HG03108 (cell line): Measurements from ENCODE around the gene MSANTD3.
"Not testable (repeated sequence)": the region's sequence is repeated elsewhere in the genome, so short reads cannot be mapped to it uniquely, and the experiment has no call there.

Experiments used
- ATAC-seq: cut with Tn5 transposase; IDR thresholded peaks from one replicate; pipeline ENCODE4 v1.9.1; 2021; ENCODE audit warnings: moderate library complexity; ENCODE audit not compliant: unreplicated experiment

The MSANTD3 gene

GRCh38 chr9:100427366-100428263 is 672 bp downstream of the MSANTD3 start:
- ATAC-seq: peak; percentile 43

GRCh38 chr9:100428871-100429654 is 2.1 kb downstream of the MSANTD3 start:
- ATAC-seq: no peak

GRCh38 chr9:100430286-100430940 is 3.5 kb downstream of the MSANTD3 start:
- no peak for ATAC-seq

DNA sequence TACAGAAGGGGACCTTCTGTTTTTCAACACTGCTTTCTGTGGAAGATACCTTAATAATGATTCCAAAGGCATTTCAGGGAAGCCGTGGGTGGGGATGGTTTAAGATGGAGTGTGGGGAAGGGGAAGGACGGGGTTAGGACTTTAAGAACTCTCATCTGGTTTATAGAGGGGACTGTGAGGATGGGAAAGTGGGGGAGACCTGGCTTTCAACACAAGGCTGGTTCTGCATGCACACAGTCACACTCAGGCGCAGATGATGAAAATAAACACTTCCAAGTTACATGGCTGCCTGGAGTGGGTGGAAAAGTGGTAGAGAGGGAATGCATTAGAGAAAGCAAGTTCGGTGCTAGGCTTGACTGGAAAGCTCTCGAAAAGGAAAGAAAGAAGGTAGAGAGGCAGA is 4.9 kb downstream of the MSANTD3 start:
- ATAC-seq: no peak

- ATAC-seq: no peak
These were observed 5.8 kb downstream of the MSANTD3 start for GRCh38 chr9:100432736-100433135.

DNA sequence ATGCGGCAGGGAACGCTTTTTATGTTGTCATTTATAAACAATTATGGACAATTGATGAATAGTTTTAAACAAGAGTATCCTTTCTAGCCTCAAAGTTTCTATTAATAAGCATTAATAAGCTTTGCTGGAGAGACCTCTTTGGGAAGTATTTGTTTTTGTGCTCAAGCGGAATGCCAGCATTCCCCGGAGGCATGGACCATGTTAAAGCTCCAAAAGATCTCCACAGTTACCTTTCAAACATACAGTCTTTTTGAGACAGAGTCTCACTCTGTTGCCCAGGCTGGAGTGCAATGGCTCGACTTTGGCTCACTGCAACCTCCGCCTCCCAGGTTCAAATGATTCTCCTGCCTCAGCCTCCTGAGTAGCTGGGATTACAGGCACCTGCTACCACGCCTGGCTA is 9.6 kb downstream of the MSANTD3 start:
- ATAC-seq: no peak

DNA sequence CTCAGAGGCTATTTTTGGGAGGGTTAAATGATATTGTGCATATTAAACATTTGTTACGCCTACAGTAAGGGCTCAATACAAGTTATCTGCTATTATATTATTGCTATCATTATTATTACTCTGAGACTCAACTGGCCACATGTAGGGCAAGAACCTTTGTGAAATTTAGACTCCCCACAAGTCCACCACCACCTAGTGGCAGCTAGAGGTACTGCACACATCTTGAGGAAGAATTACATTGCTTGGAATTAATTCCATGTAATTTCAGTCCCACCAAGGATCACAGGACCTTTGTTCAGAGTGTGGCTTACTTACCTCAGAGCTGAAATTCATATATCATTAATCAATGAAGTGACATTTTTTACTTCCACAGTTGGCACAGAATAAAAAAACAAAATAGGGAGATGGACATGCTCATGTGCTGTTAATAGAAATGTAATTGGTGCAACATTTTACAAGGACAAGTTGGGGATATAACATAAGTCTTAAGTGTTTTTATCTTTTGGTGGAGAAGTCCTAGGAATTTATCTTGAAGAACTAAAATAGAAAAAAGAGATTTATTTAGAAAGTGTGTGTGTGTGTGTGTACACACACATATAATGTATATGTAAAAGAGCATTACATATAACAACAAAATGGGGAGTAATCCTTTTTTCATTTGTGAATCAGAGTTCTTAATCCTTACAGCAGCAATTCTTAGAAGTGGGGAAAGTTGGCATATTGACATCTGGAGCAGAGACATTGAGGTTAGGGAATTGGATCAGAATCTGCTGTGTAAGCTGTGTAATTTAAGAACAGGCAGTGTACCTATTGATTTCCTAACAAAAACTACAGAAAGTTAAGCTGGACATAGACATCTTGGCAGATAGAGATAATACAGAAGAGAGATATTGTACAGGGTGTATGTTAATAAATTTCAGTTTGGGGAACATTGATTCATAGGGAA is 11.2 kb downstream of the MSANTD3 start:
- ATAC-seq: peak; percentile 66

- ATAC-seq: no peak
These were observed 13.1 kb downstream of the MSANTD3 start for GRCh38 chr9:100440071-100440470.

DNA sequence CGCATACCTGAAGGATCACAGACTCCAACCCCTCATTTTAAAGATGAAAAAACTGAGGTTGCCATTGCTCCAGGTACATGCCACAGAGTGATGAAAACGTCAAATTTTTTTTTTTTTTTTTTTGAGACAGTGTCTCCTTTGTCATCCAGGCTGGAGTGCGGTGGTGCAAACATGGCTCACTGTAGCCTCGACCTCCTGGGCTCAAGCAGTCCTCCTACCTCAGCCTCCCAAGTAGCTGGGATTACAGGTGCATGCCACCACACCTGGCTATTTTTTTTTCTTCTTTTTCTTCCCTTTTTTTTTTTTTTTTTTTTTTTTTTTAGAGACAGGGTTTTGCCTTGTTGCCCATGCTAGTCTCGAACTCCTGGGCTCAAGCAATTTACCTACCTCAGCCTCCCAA is 13.5 kb downstream of the MSANTD3 start:
- not testable (repeated sequence) for ATAC-seq

GRCh38 chr9:100441911-100442361 is 15.0 kb downstream of the MSANTD3 start:
- ATAC-seq: no peak

DNA sequence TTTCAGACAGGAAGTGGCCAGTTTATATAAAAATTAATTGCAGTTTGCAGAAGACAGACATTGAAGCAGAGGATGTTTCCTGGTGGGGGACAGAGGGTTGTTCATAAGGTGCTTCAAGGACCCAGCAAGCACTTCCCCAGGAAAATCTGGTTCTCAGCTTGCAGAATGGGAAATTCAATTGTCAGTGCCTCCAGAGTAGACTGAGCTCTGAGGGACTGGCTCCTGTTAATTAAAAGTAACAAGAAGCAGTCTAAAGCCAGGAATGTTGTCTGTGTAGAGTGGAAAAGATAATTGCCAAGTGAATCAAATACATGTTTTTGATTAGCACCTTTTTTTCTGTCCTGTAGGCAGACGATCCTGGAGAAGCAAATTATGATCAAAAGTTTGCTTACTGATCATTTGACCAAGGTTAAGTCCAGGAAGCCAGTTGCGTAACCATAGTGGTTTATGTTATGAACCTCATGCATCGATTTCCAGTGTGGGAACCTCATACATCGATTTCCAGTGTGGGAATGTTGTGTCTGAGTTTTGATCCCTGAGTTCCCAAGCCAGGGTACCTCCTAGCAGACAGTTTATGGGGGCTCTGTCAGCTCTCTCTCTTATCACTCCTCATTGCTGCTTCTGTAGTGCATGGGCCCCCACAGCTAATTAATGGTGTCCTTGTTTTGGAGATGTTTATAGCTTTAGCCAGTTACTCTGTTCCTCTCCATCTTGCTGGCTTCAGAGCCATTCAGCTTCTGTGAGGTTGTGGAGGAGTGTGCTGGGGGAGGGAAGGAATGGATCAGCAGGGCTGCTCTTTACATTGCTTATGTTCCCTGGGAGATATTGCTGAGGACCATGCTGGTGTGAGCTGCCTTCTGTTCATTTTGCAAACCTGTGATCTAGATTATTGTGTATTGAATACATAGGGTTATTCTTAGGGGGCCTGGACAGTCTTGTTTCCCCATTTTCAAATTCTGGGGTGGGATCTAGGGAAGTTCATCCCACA is 17.1 kb downstream of the MSANTD3 start:
- no peak for ATAC-seq

DNA sequence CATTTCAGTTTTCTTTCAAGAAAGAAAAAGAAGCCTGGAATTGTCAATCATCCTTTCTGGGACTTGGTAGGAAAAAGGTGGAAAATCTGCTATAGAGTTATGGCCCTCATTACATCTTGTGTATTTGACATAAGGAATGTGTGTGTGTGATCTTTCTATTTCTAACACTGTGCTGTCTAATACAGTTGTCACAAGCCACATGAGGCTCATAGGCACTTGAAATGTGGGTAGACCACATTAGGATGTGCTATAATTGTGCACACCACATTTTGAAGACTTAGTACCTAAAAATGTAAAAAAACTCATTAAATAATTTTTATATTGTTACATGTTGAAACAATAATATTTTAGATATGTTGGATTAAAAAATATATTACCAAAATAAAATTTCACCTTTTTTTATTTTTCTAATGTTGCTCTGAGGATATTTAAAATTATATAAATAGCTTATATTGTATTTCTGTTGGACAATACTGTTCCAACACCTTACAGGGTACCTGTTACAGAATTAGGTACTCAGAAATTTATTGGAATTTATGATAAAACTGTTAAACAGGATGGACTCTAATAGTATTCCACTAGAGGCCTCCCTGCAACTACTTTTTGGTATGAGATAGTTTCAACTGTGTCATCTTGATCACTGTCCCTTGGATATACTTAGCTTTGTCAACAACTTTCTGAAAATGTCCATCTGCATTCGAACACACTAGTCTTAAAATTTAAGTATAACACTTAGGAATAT is 18.4 kb downstream of the MSANTD3 start:
- no peak for ATAC-seq

- ATAC-seq: no peak
These were observed 19.1 kb downstream of the MSANTD3 start for GRCh38 chr9:100445903-100446549.

DNA sequence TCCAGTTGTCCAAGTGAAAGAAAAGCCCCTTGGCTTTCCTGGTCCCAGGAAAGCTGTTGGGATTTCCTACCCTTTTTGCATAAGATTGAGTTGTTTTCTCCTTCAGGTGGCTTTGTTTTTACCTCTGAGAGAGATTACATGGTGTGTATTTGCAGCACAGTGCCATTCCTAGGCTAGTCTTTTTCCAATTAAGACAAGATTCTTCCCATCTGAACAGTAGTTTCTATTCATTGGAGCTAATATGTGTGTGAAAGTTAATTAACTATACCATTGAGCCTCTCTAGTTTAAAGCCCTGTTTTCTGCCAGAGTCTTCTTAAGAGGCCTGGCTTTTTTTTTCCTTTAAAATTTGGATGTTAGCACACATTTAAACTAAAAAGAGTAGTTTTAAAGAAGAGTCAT is 20.1 kb downstream of the MSANTD3 start:
- ATAC-seq: no peak

- no peak for ATAC-seq
These were observed 21.3 kb downstream of the MSANTD3 start for GRCh38 chr9:100448266-100448665.

GRCh38 chr9:100449420-100449819 is 22.5 kb downstream of the MSANTD3 start:
- ATAC-seq: no peak

DNA sequence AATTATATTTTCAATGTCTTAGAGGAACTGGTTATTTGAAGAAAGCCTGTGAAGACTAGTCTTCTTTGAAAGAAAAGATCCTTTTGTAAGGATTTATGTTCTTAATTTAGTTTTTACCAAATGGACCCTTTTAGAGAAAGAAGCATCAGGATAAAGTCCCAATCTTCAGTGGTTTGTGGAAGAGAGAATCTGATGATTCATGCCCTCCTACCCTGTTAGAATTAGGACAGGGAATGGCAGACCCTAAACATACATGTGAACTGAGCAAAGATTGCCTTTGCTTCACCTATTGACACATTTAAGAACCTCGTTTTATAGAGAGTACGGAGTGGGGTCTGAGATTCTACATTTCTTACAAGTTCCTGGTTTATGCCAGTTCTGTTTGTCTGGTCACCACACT is 26.0 kb downstream of the MSANTD3 start:
- no peak for ATAC-seq

GRCh38 chr9:100455470-100455869 is 28.5 kb downstream of the MSANTD3 start:
- ATAC-seq: no peak
